HepG2 (cell line): ENCODE results near the gene SCYGR5. TPM values are rescaled to one million over a fixed set of nuclear protein-coding genes. Genes with fewer than 3 reads are reported as not detected.
A peak's percentile ranks its signal among the peaks of the same experiment; 100 is the strongest.

Experiments used
- BATF2 ChIP-seq: sonication (generic); formaldehyde crosslinking; IDR thresholded peaks from 2 replicates; pipeline ENCODE4 v1.8.0; 2022; ENCODE audit warnings: mild to moderate bottlenecking, missing genetic modification reagents, moderate library complexity
- BHLHE40 ChIP-seq: IDR thresholded peaks from 2 replicates; pipeline ENCODE4 v1.6.1; 2011; ENCODE audit warnings: low read length, improper control_type of control experiment
- DDIT3 ChIP-seq: sonication (generic); formaldehyde crosslinking; IDR thresholded peaks from 2 replicates; pipeline ENCODE4 v1.4.0; 2020; ENCODE audit warnings: mild to moderate bottlenecking, missing genetic modification reagents
- HMGXB4 ChIP-seq, 2 experiments: sonication (generic) in 1 of 2; formaldehyde crosslinking in 1 of 2; IDR thresholded peaks; 2 replicates each; pipeline versions ENCODE4 v1.4.0 to v1.6.1; 2018 to 2020; ENCODE audit warnings: missing genetic modification reagents in 2 of 2, borderline replicate concordance in 1 of 2, low read depth in 1 of 2, mild to moderate bottlenecking in 1 of 2, missing biosample characterization in 1 of 2
- MAFK ChIP-seq, 2 experiments: IDR thresholded peaks in 1 of 2; conservative IDR thresholded peaks in 1 of 2; 2 replicates each; pipeline ENCODE4 v1.6.1; 2011; ENCODE audit warnings: improper control_type of control experiment in 2 of 2, low read length in 2 of 2
- MIER2 ChIP-seq: IDR thresholded peaks from 2 replicates; pipeline ENCODE4 v1.6.1; 2016; ENCODE audit warnings: missing biosample characterization, missing genetic modification reagents
- PCBP2 ChIP-seq: fragments of 200-400 bp; formaldehyde crosslinking; optimal IDR thresholded peaks from 2 replicates; pipeline ENCODE3; 2018; ENCODE audit warnings: low read length, low read depth; ENCODE audit not compliant: poor library complexity, severe bottlenecking
- PREB ChIP-seq: sonication (generic); formaldehyde crosslinking; IDR thresholded peaks from 2 replicates; pipeline ENCODE4 v1.4.0; 2020; ENCODE audit warnings: missing genetic modification reagents
- REL ChIP-seq: sonication (generic); formaldehyde crosslinking; conservative IDR thresholded peaks from 2 replicates; pipeline ENCODE4 v1.8.0; 2022; ENCODE audit warnings: mild to moderate bottlenecking, missing genetic modification reagents, moderate library complexity
- SOX13 ChIP-seq, 3 experiments: fragments of 450-650 bp in 1 of 3; sonication (generic) in 1 of 3; formaldehyde crosslinking in 1 of 3; IDR thresholded peaks in 2 of 3; conservative IDR thresholded peaks in 1 of 3; 2 replicates each; pipeline versions ENCODE4 v1.5.0 to v1.6.1; 2016 to 2020; ENCODE audit warnings: antibody characterized with exemption in 1 of 3, mild to moderate bottlenecking in 1 of 3, missing compliant biosample characterization in 1 of 3, missing genetic modification reagents in 1 of 3, moderate library complexity in 1 of 3
- SYNCRIP ChIP-seq: fragments of 200-400 bp; formaldehyde crosslinking; IDR thresholded peaks from 2 replicates; pipeline ENCODE4 v1.6.1; 2018; ENCODE audit warnings: mild to moderate bottlenecking, low read depth, low read length; ENCODE audit not compliant: insufficient read depth
- TOE1 ChIP-seq: sonication (generic); formaldehyde crosslinking; IDR thresholded peaks from 2 replicates; pipeline ENCODE4 v1.4.0; 2020; ENCODE audit warnings: mild to moderate bottlenecking, missing genetic modification reagents
- XBP1 ChIP-seq: sonication (generic); formaldehyde crosslinking; IDR thresholded peaks from 2 replicates; pipeline ENCODE4 v1.5.0; 2020; ENCODE audit warnings: missing genetic modification reagents
- ZBTB46 ChIP-seq: sonication (generic); formaldehyde crosslinking; IDR thresholded peaks from 2 replicates; pipeline ENCODE4 v1.4.0; 2020; ENCODE audit warnings: mild to moderate bottlenecking, missing genetic modification reagents, borderline replicate concordance
- ZFP1 ChIP-seq: IDR thresholded peaks from 2 replicates; pipeline ENCODE4 v1.6.1; 2016
- ZKSCAN5 ChIP-seq: sonication (generic); formaldehyde crosslinking; IDR thresholded peaks from 2 replicates; pipeline ENCODE4 v1.5.1; 2020; ENCODE audit warnings: mild to moderate bottlenecking, missing genetic modification reagents
- ZNF24 ChIP-seq: fragments of 450-650 bp; IDR thresholded peaks from 2 replicates; pipeline ENCODE4 v1.6.1; 2017; ENCODE audit warnings: antibody characterized with exemption, mild to moderate bottlenecking
- ZNF44 ChIP-seq: sonication (generic); formaldehyde crosslinking; IDR thresholded peaks from 2 replicates; pipeline ENCODE4 v1.5.1; 2020; ENCODE audit warnings: mild to moderate bottlenecking, missing genetic modification reagents
- ZNF510 ChIP-seq: sonication (generic); formaldehyde crosslinking; IDR thresholded peaks from 2 replicates; pipeline ENCODE4 v1.4.0; 2020; ENCODE audit warnings: low read depth, mild to moderate bottlenecking, missing genetic modification reagents
- ZNF563 ChIP-seq: sonication (generic); formaldehyde crosslinking; IDR thresholded peaks from 2 replicates; pipeline ENCODE4 v1.8.0; 2022; ENCODE audit warnings: mild to moderate bottlenecking, moderate library complexity, missing genetic modification reagents
- polyA plus RNA-seq, 8 experiments: library from polyadenylated mRNA; depleted of rRNA in 3 of 8; stranded (reverse) in 7 of 8; unstranded in 1 of 8; fragments of >200 nt; fragmentation: Illumina TruSeq in 4 of 8; extraction: Trizol in 4 of 8; gene quantifications; 2 replicates each; pipeline versions ENCODE4 v1.2.1 to v1.2.3, GENCODE V29; 2011 to 2016; ENCODE audit warnings: low read depth in 4 of 8, missing spikeins in 1 of 8, mixed read lengths in 1 of 8; ENCODE audit not compliant: insufficient read depth in 1 of 8
- total RNA-seq, 5 experiments: library from RNA; depleted of rRNA; stranded (reverse); fragments of >200 nt; fragmentation: Illumina TruSeq; extraction: Trizol; gene quantifications; 2 replicates each; pipeline ENCODE4 v1.2.3, GENCODE V29; 2016; ENCODE audit warnings: low read depth in 1 of 5

The SCYGR5 gene
- total and polyA plus RNA-seq, 2 of the 13 experiments (the other 11 are each of a cell fraction or from before 2014, with no cell fraction given), result not detected

GRCh38 chr2:227653419-227653818 lies 13.2 kb upstream of the SCYGR5 start (continued):
- TF ChIP-seq BHLHE40 (0 out of 2 replicates have a peak, but pooled peaks have one; percentile 29), SOX13 (IDR thresholded peaks at IDR 0.05) (no peak), SOX13 (CRISPR knock-in tag; conservative IDR thresholded peaks at IDR 0.05 in 1 of 2, IDR thresholded peaks at IDR 0.05 in 1 of 2) (peak in 1 of 2 experiments; percentile 43; a peak in 1 of 4 replicates), BATF2 (CRISPR knock-in tag) (no peak), MIER2 (CRISPR knock-in tag) (no peak), HMGXB4 (CRISPR knock-in tag; IDR thresholded peaks at IDR 0.05; ENCODE audit: borderline replicate concordance in 1 of 2, low read depth in 1 of 2) (no peak), TOE1 (CRISPR knock-in tag) (no peak), ZFP1 (no peak), XBP1 (no peak), ZNF24 (no peak), REL (CRISPR knock-in tag) (no peak), PREB (CRISPR knock-in tag) (no peak), MAFK (conservative IDR thresholded peaks at IDR 0.05 in 1 of 2, IDR thresholded peaks at IDR 0.05 in 1 of 2; ENCODE audit: low read length in 2 of 2) (peak; percentile 44 to 72; a peak in 2 of 4 replicates), ZNF44 (CRISPR knock-in tag) (no peak), ZNF510 (CRISPR knock-in tag) (no peak), ZBTB46 (CRISPR knock-in tag) (no peak), ZKSCAN5 (no peak), DDIT3 (CRISPR knock-in tag) (no peak), SYNCRIP (no peak), PCBP2 (no peak), ZNF563 (CRISPR knock-in tag) (no peak)
